HG03039 (cell line): ENCODE measurements around the gene ARHGEF1.

ENCODE experiments used
- ATAC-seq: cut with Tn5 transposase; IDR thresholded peaks from one replicate; pipeline ENCODE4 v1.9.1; 2021; ENCODE audit warnings: mild to moderate bottlenecking, moderate library complexity; ENCODE audit not compliant: unreplicated experiment

Gene ARHGEF1

DNA sequence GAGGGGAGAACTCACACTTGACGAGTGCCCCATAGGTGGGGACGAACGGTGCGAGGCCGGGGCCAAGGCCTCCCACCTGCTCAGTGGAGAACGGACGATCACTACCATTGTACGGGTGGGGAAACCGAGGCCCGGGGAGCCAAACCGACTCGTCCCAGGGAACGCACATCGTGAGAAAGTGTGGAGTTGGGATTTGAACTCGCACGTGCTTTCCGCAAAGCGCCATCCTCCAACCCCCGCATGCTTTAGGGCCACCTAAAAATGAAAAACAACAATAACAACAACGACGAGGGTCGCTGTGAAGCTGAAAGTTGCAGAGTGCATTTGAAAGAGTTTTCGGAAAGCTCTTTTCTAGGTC is 458 bp downstream of the ARHGEF1 start:
- no peak for ATAC-seq

GRCh38 chr19:41883821-41884733 is 1.1 kb downstream of the ARHGEF1 start:
- peak; percentile 73 for ATAC-seq

DNA sequence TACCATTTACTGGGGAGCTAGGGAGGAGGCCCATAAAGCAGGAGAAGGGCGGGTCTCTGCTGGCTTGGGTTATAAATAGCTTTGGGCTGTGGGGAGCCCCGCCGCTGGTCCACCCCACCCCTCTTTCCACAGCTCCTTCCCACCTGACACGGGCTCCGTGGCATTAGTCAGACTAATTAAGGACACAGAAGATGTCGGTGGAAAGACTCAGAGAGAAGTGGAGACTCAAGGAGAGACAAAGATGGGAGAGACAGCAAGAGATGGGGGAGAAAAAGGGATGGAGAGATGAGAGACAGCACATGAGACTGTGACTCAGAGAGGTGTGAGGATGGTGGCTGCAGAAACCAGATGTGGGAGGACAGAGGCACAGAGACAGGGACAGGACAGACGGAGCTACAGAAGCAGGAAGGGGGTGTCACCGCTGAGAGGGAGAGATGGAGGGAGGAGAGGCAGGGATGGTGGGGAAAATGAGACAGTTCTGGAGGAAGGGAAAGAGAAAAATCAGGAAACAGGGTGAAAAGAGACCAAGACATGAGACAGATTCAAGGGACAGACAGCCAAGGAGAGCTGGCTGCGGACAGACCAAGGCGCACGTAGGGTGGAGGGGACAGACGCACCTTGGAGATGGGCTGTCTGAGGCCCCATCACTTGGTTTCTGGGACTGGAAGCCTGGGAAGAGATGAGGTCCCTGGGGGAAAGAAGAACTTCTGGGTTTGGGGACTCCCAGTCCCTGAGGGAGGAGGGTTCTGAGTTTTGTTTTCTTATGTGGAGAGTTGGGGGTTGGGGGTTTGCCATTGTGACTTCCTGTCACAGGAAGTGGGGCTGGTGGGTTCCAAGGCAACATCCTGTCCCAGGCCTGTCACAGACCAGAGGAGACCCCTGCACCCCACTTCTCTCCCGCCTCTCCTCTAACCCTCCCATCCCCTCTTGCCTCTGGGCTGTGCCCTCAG is 4.1 kb downstream of the ARHGEF1 start:
- no peak for ATAC-seq

GRCh38 chr19:41887711-41888382 is 4.9 kb downstream of the ARHGEF1 start:
- no peak for ATAC-seq

GRCh38 chr19:41888926-41889325 is 5.9 kb downstream of the ARHGEF1 start:
- ATAC-seq: no peak

- no peak for ATAC-seq
Measured at GRCh38 chr19:41889896-41890295, 6.9 kb downstream of the ARHGEF1 start.

DNA sequence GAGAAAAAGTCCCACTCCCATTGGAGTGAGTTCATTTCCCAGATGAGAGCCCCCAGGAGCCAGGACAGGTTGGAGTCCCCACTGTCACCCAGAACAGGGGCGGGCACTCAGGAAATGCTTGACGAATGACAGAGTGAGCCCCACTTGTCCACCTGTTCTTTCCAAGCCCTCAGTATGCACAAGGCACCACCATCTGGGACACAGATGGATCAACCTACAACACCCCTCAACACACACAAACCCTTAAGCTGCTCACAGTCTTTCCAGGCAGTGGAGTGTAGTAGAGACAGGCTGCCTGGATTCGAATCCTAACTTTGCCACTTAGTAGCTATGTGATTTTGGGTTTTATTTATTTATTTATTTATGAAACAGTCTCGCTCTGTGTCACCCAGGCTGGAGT is 8.0 kb downstream of the ARHGEF1 start:
- no peak for ATAC-seq

- no peak for ATAC-seq
Measured at GRCh38 chr19:41892173-41892902, 9.4 kb downstream of the ARHGEF1 start.

GRCh38 chr19:41893899-41894298 is 10.9 kb downstream of the ARHGEF1 start:
- ATAC-seq: no peak

DNA sequence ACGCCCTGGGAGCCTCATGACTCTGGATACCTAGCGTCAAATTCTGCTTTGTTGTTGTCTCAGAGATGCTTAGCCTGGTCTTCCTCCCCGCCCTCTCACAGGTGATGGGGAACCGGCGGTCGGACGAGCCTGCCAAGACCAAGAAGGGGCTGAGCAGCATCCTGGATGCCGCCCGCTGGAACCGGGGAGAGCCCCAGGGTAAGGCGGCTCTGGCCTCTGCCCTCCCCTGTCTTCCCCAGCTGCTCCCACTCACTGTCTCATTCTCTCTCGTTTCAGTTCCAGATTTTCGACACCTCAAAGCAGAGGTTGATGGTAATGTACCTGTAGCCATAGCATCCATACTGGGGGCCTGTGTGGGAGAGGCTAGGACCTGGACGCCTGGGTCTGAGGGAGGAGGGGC is 11.4 kb downstream of the ARHGEF1 start:
- no peak for ATAC-seq

DNA sequence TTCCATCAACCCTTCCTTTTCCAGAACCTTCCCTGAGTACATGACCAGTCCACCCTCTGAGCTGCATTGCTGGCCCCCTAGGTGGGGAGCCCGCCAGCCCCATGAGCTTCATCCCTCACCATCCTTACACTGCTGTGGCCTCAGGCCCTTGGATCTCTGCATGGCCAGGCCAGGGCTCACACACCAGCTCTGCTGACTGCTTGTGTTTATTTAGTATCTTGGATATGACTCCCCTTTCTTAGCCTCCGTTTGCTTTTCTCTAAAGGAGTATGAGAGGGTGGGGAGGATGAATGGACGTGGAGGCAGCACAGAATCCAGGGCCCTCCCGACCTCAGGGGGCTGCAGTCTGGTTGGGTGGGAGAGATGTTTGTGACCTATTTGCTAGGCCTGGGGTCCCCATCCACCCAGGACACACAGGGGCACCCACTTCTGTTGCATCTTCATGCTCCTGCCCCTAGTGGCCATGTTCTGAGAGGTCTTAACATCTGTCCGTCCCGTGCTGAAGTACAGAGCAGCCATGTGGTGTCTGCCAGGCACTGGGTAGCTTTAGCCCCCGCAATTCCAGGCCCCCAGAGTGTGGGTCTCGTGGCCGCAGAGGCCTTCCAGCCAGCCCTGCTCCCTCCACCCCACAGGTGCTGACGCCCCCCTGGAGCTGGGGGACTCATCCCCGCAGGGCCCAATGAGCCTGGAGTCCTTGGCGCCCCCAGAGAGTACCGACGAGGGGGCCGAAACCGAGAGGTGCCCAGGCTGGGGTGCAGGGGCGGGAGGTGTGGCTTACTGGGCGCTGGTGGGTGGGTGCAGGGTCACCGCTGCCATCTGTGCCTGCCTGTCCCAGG is 13.0 kb downstream of the ARHGEF1 start:
- ATAC-seq: no peak

DNA sequence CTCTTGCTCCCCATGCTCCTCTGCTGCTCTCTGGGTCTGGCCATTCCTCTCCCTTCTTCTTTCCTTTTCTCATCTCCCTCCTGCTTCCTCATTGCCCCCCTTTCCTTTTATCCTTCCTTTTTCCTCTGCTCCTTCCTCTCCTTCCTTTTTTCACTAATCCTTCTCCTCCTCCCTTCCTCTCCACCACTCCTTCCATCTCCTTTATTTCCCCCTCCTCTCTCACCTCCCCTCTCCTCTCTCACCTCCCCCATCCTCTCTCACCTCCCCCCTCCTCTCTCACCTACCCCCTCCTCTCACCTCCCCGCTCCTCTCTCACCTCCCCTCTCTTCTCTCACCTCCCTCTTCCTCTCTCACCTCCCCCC is 13.6 kb downstream of the ARHGEF1 start:
- no peak for ATAC-seq

DNA sequence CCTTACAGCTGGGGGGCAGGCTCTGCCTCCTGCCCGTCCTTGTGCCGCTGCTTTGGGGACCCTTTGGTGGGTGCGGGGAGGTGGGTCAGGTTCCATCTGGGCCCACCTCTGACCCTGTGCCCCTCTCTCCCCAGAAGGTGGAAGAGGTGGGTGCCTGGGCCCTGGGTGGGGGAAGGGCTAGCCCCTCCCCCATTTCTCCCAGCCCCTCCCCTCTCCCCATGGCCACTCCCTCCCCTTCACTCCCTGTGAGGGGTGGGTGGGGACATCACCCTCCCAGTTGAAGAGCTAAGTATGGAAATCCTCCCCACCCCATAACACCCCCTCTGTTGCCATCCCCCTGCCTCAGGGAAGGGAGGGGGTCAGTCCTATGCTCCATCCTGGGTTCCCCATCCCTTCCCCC is 14.2 kb downstream of the ARHGEF1 start:
- ATAC-seq: no peak

DNA sequence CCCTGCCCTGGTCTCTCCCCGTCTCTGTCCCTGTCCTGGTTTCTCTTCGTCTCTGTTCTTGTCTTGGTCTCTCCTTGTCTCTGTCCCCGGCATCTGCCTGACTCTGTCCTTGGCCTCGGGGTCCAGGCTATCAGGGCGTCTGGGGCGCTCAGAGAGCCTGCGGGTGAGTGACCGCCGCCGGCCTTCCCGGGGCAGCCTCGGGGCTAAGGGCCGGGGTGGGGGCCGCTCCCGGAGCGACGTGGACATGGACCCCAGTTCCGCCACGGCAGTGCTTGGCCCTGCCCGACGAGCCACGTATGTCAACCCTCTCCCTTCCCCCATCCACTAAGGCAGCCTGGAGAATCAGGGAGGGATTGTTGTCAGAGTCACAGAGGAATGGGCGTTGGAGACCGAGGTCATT is 14.8 kb downstream of the ARHGEF1 start:
- ATAC-seq: no peak

- ATAC-seq: no peak
Measured at GRCh38 chr19:41898235-41898634, 15.3 kb downstream of the ARHGEF1 start.

- no peak for ATAC-seq
Measured at GRCh38 chr19:41901707-41902360, 18.9 kb downstream of the ARHGEF1 start.

DNA sequence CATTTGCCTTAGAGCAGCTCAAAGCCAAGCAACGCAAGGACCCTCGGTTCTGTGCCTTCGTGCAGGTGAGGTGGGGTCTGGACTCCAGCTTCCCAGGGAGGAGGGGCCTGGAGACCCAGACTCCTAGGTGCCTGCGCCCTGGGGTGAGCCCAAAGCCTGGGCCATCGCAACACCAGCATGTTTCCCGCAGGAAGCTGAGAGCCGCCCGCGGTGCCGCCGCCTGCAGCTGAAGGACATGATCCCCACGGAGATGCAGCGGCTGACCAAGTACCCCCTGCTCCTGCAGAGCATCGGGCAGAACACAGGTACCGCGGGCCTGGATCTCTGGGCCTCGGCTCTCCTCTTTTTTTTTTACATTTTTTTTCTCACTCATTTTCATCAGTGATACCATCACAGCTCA is 19.6 kb downstream of the ARHGEF1 start:
- no peak for ATAC-seq

GRCh38 chr19:41903193-41903953 is 20.4 kb downstream of the ARHGEF1 start:
- no peak for ATAC-seq
